AG09309 (cell line): ENCODE measurements around the gene LDLRAD3.

Source experiments
- DNase-seq: peaks from one replicate; pipeline ENCODE4 v3.0.0-alpha.2; 2010; ENCODE audit warnings: low read depth
- H3K4me3 ChIP-seq: 2 replicates; pipeline ENCODE4 v1.5.1; 2011; ENCODE audit warnings: mild to moderate bottlenecking, low read depth, low read length, moderate library complexity; ENCODE audit not compliant: control insufficient read depth
- CTCF ChIP-seq: IDR thresholded peaks from 2 replicates; pipeline ENCODE4 v1.5.1; 2011; ENCODE audit warnings: mild to moderate bottlenecking, low read depth, low read length, inconsistent platforms; ENCODE audit not compliant: insufficient read depth, control insufficient read depth; ENCODE audit errors: missing control alignments

The LDLRAD3 gene

GRCh38 chr11:36237391-36237790, 293.5 kb downstream of the LDLRAD3 start:
- no peak overlapping the region for H3K4me3 ChIP-seq
- TF ChIP-seq CTCF, result no peak
- no peak for DNase-seq

GRCh38 chr11:36238036-36238631, 294.3 kb downstream of the LDLRAD3 start:
- no peak for TF ChIP-seq CTCF
- H3K4me3 ChIP-seq, result no peak overlapping the region
- no peak for DNase-seq

GRCh38 chr11:36238881-36239280, 295.0 kb downstream of the LDLRAD3 start:
- no peak for TF ChIP-seq CTCF
- no peak for DNase-seq

GRCh38 chr11:36239636-36240035, 295.8 kb downstream of the LDLRAD3 start:
- no peak overlapping the region for H3K4me3 ChIP-seq
- DNase-seq, result no peak
- no peak for TF ChIP-seq CTCF

More at GRCh38 chr11:36238881-36239280, 295.0 kb downstream of the LDLRAD3 start:
- no peak overlapping the region for H3K4me3 ChIP-seq

GRCh38 chr11:36240173-36240572, 296.3 kb downstream of the LDLRAD3 start:
- H3K4me3 ChIP-seq, result no peak overlapping the region
- TF ChIP-seq CTCF, result no peak
- no peak for DNase-seq

- no peak for TF ChIP-seq CTCF
- no peak overlapping the region for H3K4me3 ChIP-seq
- no peak for DNase-seq
Measured at GRCh38 chr11:36240801-36241200, 296.9 kb downstream of the LDLRAD3 start.
